ENCODE data around the gene CNDP1.

- TF ChIP-seq REST (IDR thresholded peaks at IDR 0.05) (peak; percentile 23), RAD21 (IDR thresholded peaks at IDR 0.05) (peak in 1 of 2 donors; percentile 39), ATF3 (IDR thresholded peaks at IDR 0.05) (peak; percentile 95), JUND (IDR thresholded peaks at IDR 0.05) (no peak), CTCF (IDR thresholded peaks at IDR 0.05; ENCODE audit: low read depth, low read length, missing input control) (peak; percentile 0), YY1 (IDR thresholded peaks at IDR 0.05) (peak; percentile 57), HNF4G (IDR thresholded peaks at IDR 0.05) (no peak), GABPA (IDR thresholded peaks at IDR 0.05 in 1 of 2, conservative IDR thresholded peaks at IDR 0.05 in 1 of 2) (no peak), SP1 (IDR thresholded peaks at IDR 0.05) (peak; percentile 51)
Measured at GRCh38 chr18:74498712-74499627, 35.3 kb upstream of the CNDP1 start.
